HCT116 (cell line): ENCODE data around the gene GJC1.

Source experiments
- EGR1 ChIP-seq: IDR thresholded peaks from 2 replicates; pipeline ENCODE4 v1.6.1; 2012; ENCODE audit warnings: low read depth
- SIN3A ChIP-seq: IDR thresholded peaks from 2 replicates; pipeline ENCODE4 v1.6.1; 2012; ENCODE audit warnings: low read depth
- TF ChIP-seq, protein P1 (sequence below), 3 experiments: fragments of 200-600 bp in 1 of 3; sonication (generic) in 1 of 3; IDR thresholded peaks in 2 of 3; conservative IDR thresholded peaks in 1 of 3; 2 replicates each; pipeline ENCODE4 v1.5.1; 2012 to 2017; ENCODE audit warnings: low read depth in 2 of 3, low read length in 2 of 3, antibody characterized with exemption in 1 of 3, borderline replicate concordance in 1 of 3, control low read depth in 1 of 3, mild to moderate bottlenecking in 1 of 3, mixed read lengths in 1 of 3, mixed run types in 1 of 3, moderate library complexity in 1 of 3; ENCODE audit not compliant: insufficient read depth in 1 of 3

DNA sequence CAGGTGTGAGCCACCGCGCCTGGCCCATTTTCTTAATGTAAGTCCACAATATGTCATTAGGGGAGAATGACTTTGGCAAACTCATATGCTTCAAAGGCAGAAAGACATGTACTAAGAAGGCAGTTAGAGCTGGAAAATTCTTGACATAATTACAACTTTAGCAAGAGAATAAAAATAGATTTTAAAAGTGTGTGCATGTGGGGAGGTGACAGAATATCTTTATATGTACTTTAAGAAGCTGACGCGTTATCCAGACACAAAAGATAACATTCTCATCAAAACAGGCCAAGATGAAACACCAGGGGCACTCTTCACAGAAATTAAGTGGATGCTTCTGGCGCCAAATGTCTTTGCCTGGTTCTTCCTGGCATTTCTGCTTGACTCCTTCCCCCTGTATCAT lies 28.2 kb downstream of the GJC1 start:
- TF ChIP-seq, protein P1, sequence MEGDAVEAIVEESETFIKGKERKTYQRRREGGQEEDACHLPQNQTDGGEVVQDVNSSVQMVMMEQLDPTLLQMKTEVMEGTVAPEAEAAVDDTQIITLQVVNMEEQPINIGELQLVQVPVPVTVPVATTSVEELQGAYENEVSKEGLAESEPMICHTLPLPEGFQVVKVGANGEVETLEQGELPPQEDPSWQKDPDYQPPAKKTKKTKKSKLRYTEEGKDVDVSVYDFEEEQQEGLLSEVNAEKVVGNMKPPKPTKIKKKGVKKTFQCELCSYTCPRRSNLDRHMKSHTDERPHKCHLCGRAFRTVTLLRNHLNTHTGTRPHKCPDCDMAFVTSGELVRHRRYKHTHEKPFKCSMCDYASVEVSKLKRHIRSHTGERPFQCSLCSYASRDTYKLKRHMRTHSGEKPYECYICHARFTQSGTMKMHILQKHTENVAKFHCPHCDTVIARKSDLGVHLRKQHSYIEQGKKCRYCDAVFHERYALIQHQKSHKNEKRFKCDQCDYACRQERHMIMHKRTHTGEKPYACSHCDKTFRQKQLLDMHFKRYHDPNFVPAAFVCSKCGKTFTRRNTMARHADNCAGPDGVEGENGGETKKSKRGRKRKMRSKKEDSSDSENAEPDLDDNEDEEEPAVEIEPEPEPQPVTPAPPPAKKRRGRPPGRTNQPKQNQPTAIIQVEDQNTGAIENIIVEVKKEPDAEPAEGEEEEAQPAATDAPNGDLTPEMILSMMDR (IDR thresholded peaks at IDR 0.05 in 2 of 3, conservative IDR thresholded peaks at IDR 0.05 in 1 of 3; ENCODE audit: borderline replicate concordance in 1 of 3, insufficient read depth in 1 of 3, low read depth in 2 of 3, low read length in 2 of 3) = no peak
- TF ChIP-seq SIN3A (no peak), EGR1 (no peak)
